DND-41 (cell line): ENCODE data around the gene NUDT4.

Experiments
- ATAC-seq: fragments of 200-7000 bp; cut with Tn5 transposase; 3 replicates; pipeline ENCODE4 v1.9.1; 2021; ENCODE audit warnings: low read depth; ENCODE audit not compliant: insufficient read depth
- DNase-seq: peaks from one replicate; pipeline ENCODE4 v3.0.0-alpha.2; 2020
- H2AFZ ChIP-seq: 2 replicates; pipeline ENCODE4 v1.6.0; 2012; ENCODE audit warnings: low read depth, low read length
- H3K27ac ChIP-seq: 2 replicates; pipeline ENCODE4 v1.5.1; 2012; ENCODE audit warnings: low read length, inconsistent platforms
- H3K27me3 ChIP-seq: fragments of 200-600 bp; sonication (generic); 2 replicates; pipeline ENCODE4 v1.6.0; 2012; ENCODE audit warnings: low read length, mild to moderate bottlenecking, inconsistent platforms; ENCODE audit not compliant: insufficient read depth, poor library complexity
- H3K36me3 ChIP-seq: 2 replicates; pipeline ENCODE4 v1.5.1; 2012; ENCODE audit warnings: low read length, inconsistent platforms; ENCODE audit not compliant: insufficient read depth
- H3K4me1 ChIP-seq: 2 replicates; pipeline ENCODE4 v1.5.1; 2012; ENCODE audit warnings: mild to moderate bottlenecking, low read length; ENCODE audit not compliant: insufficient read depth
- H3K4me2 ChIP-seq: 2 replicates; pipeline ENCODE4 v1.6.0; 2012; ENCODE audit warnings: mild to moderate bottlenecking, moderate library complexity, low read length, inconsistent platforms; ENCODE audit not compliant: insufficient read depth
- H3K4me3 ChIP-seq, 2 experiments: fragments of 200-600 bp in 1 of 2; shearing (Covaris generic) in 1 of 2; 2 replicates each; pipeline ENCODE4 v1.5.1; 2012 to 2016; ENCODE audit warnings: inconsistent platforms in 2 of 2, low read length in 2 of 2, mild to moderate bottlenecking in 2 of 2, low read depth in 1 of 2, moderate library complexity in 1 of 2
- H3K79me2 ChIP-seq: 2 replicates; pipeline ENCODE4 v1.6.0; 2012; ENCODE audit warnings: low read length, inconsistent platforms; ENCODE audit not compliant: insufficient read depth
- H3K9ac ChIP-seq: 2 replicates; pipeline ENCODE4 v1.6.0; 2012; ENCODE audit warnings: low read depth, mild to moderate bottlenecking, inconsistent platforms, low read length, moderate library complexity
- H3K9me3 ChIP-seq: 2 replicates; pipeline ENCODE4 v1.5.1; 2012; ENCODE audit warnings: low read length, moderate library complexity, mild to moderate bottlenecking, inconsistent platforms; ENCODE audit not compliant: insufficient read depth, severe bottlenecking
- H4K20me1 ChIP-seq: 2 replicates; pipeline ENCODE4 v1.6.0; 2012; ENCODE audit warnings: low read length; ENCODE audit not compliant: insufficient read depth
- CTCF ChIP-seq: IDR thresholded peaks from 2 replicates; pipeline ENCODE4 v1.5.1; 2012; ENCODE audit warnings: borderline replicate concordance, low read length, moderate library complexity, mild to moderate bottlenecking; ENCODE audit not compliant: poor library complexity, severe bottlenecking; ENCODE audit errors: extremely low read depth
- EZH2 ChIP-seq: IDR thresholded peaks from 3 replicates; pipeline ENCODE4 v1.6.1; 2012; ENCODE audit warnings: borderline replicate concordance, low read depth, mild to moderate bottlenecking, moderate library complexity, low read length, inconsistent platforms; ENCODE audit not compliant: severe bottlenecking

NUDT4 gene

GRCh38 chr12:93339695-93340094 lies 38.0 kb upstream of the NUDT4 start:
- no peaks in the 10 kb centered on the region for H3K79me2 ChIP-seq
- DNase-seq, result no peak
- no peaks in the 10 kb centered on the region for H3K36me3 ChIP-seq
- H3K4me1 ChIP-seq, result no peaks in the 10 kb centered on the region
- H3K4me2 ChIP-seq, result no peak overlapping the region
- no peaks in the 10 kb centered on the region for H3K27me3 ChIP-seq
- H3K27ac ChIP-seq, result no peak overlapping the region
- TF ChIP-seq EZH2 (no peak), CTCF (no peak)
- ATAC-seq, result no peak
- H3K9ac ChIP-seq, result no peak overlapping the region
- no peak overlapping the region for H3K4me3 ChIP-seq
- H4K20me1 ChIP-seq, result no peaks in the 10 kb centered on the region
- no peaks in the 10 kb centered on the region for H3K9me3 ChIP-seq
- no peak overlapping the region for H2AFZ ChIP-seq

- no peak overlapping the region for H3K4me2 ChIP-seq
- no peak overlapping the region for H3K9ac ChIP-seq
- H3K27ac ChIP-seq, result no peak overlapping the region
- H3K4me3 ChIP-seq, result no peak overlapping the region
- H3K36me3 ChIP-seq, result no peaks in the 10 kb centered on the region
- H3K9me3 ChIP-seq, result no peaks in the 10 kb centered on the region
- no peaks in the 10 kb centered on the region for H3K27me3 ChIP-seq
- no peak for DNase-seq
- H4K20me1 ChIP-seq, result no peaks in the 10 kb centered on the region
- H3K4me1 ChIP-seq, result no peaks in the 10 kb centered on the region
- no peak overlapping the region for H2AFZ ChIP-seq
- TF ChIP-seq CTCF (no peak), EZH2 (no peak)
- no peaks in the 10 kb centered on the region for H3K79me2 ChIP-seq
- ATAC-seq, result no peak
Measured at GRCh38 chr12:93341409-93342049, 36.2 kb upstream of the NUDT4 start.

GRCh38 chr12:93347054-93347785 lies 30.5 kb upstream of the NUDT4 start:
- no peak overlapping the region for H3K4me2 ChIP-seq
- no peak overlapping the region for H3K4me3 ChIP-seq
- H3K9ac ChIP-seq, result no peak overlapping the region
- H4K20me1 ChIP-seq, result no peaks in the 10 kb centered on the region
- TF ChIP-seq CTCF (no peak), EZH2 (no peak)
- no peaks in the 10 kb centered on the region for H3K79me2 ChIP-seq
- no peak overlapping the region for H3K27ac ChIP-seq
- H2AFZ ChIP-seq, result no peak overlapping the region
- H3K4me1 ChIP-seq, result no peaks in the 10 kb centered on the region
- H3K27me3 ChIP-seq, result no peaks in the 10 kb centered on the region
- no peak for DNase-seq
- no peaks in the 10 kb centered on the region for H3K36me3 ChIP-seq
- H3K9me3 ChIP-seq, result no peaks in the 10 kb centered on the region
- ATAC-seq, result no peak
